ENCODE data around the gene C1orf174.

The C1orf174 gene

DNA sequence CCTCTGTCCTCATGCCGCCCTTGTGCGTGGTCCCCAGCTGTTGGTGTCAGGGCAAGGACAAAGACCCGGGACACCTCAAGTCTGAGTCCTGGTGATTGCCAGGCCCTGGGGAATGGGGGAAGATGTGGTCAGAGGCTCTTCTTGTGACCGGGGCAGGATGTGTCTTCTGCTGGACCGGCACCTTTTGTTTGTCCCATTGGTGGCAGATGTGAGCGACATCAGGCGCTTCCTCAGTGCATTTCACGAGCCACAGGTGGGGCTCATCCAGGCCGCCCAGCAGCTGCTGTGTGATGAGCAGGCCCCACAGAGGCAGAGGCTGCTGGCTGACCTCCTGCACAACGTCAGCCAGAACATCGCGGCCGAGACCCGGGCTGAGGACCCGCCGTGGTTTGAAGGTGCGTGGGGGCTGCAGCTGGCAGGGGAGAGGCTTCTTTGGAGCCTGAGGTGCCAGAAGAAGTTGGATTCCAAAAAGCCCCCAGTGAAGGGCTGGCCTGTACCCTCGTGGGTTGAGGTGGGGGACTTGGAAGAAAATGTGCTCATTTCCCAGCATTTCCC is 34.4 kb downstream of the C1orf174 start:
- H4K20me1 ChIP-seq (ENCODE audit: insufficient read depth): no peaks in the 10 kb centered on the region

GRCh38 chr1:3864884-3865283 is 35.2 kb downstream of the C1orf174 start:
- Histone ChIP-seq H3K79me2 (ENCODE audit: insufficient read depth, low read depth) (no peaks in the 10 kb centered on the region), H3K36me3 (ENCODE audit: insufficient read depth) (no peaks in the 10 kb centered on the region), H3K27me3 (ENCODE audit: insufficient read depth, low read depth) (no peaks in the 10 kb centered on the region)

More for the DNA sequence above, 34.4 kb downstream of the C1orf174 start:
- Histone ChIP-seq H3K4me1 (ENCODE audit: low read depth, poor library complexity, severe bottlenecking) (peaks cover 10% of the 10 kb centered on the region), H2AFZ (ENCODE audit: low read depth) (no peak overlapping the region), H3K4me2 (no peak overlapping the region), H3K27ac (no peak overlapping the region), H3K9ac (no peak overlapping the region), H3K79me2 (ENCODE audit: insufficient read depth, low read depth) (no peaks in the 10 kb centered on the region), H3K36me3 (ENCODE audit: insufficient read depth) (no peaks in the 10 kb centered on the region), H3K4me3 (IDR thresholded peaks at IDR 0.05; ENCODE audit: insufficient read depth, low read depth, low read length) (no peak overlapping the region), H3K27me3 (ENCODE audit: insufficient read depth, low read depth) (no peaks in the 10 kb centered on the region)
- TF ChIP-seq, protein P1, sequence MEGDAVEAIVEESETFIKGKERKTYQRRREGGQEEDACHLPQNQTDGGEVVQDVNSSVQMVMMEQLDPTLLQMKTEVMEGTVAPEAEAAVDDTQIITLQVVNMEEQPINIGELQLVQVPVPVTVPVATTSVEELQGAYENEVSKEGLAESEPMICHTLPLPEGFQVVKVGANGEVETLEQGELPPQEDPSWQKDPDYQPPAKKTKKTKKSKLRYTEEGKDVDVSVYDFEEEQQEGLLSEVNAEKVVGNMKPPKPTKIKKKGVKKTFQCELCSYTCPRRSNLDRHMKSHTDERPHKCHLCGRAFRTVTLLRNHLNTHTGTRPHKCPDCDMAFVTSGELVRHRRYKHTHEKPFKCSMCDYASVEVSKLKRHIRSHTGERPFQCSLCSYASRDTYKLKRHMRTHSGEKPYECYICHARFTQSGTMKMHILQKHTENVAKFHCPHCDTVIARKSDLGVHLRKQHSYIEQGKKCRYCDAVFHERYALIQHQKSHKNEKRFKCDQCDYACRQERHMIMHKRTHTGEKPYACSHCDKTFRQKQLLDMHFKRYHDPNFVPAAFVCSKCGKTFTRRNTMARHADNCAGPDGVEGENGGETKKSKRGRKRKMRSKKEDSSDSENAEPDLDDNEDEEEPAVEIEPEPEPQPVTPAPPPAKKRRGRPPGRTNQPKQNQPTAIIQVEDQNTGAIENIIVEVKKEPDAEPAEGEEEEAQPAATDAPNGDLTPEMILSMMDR (conservative IDR thresholded peaks at IDR 0.05; ENCODE audit: low read depth, low read length): no peak

GRCh38 chr1:3863231-3863935 is 36.7 kb downstream of the C1orf174 start:
- no peak overlapping the region for H3K4me2 ChIP-seq
- H3K79me2 ChIP-seq (ENCODE audit: insufficient read depth, low read depth): no peaks in the 10 kb centered on the region
- no peak overlapping the region for H3K9ac ChIP-seq
- H3K4me3 ChIP-seq (IDR thresholded peaks at IDR 0.05; ENCODE audit: insufficient read depth, low read depth, low read length): no peak overlapping the region
- H2AFZ ChIP-seq (ENCODE audit: low read depth): no peak overlapping the region
- H3K4me1 ChIP-seq (ENCODE audit: low read depth, poor library complexity, severe bottlenecking): peaks cover 11% of the 10 kb centered on the region
- H3K27me3 ChIP-seq (ENCODE audit: insufficient read depth, low read depth): no peaks in the 10 kb centered on the region
- H3K36me3 ChIP-seq (ENCODE audit: insufficient read depth): no peaks in the 10 kb centered on the region
- TF ChIP-seq, protein P1 (conservative IDR thresholded peaks at IDR 0.05; ENCODE audit: low read depth, low read length): no peak
- no peaks in the 10 kb centered on the region for H4K20me1 ChIP-seq (ENCODE audit: insufficient read depth)
- no peak overlapping the region for H3K27ac ChIP-seq

More at GRCh38 chr1:3864884-3865283, 35.2 kb downstream of the C1orf174 start:
- Histone ChIP-seq H2AFZ (ENCODE audit: low read depth) (no peak overlapping the region), H3K4me2 (no peak overlapping the region), H3K4me1 (ENCODE audit: low read depth, poor library complexity, severe bottlenecking) (peaks cover 10% of the 10 kb centered on the region), H3K4me3 (IDR thresholded peaks at IDR 0.05; ENCODE audit: insufficient read depth, low read depth, low read length) (no peak overlapping the region), H3K27ac (no peak overlapping the region), H4K20me1 (ENCODE audit: insufficient read depth) (no peaks in the 10 kb centered on the region), H3K9ac (no peak overlapping the region)
- TF ChIP-seq, protein P1 (conservative IDR thresholded peaks at IDR 0.05; ENCODE audit: low read depth, low read length): no peak

- Histone ChIP-seq H3K27ac (no peak overlapping the region), H3K9ac (peak overlapping the region; percentile 54; the same call in 1 of the 2 replicates), H4K20me1 (ENCODE audit: insufficient read depth) (peaks cover 5% of the 10 kb centered on the region; the same call in 1 of the 2 replicates), H2AFZ (ENCODE audit: low read depth) (peak overlapping the region; percentile 94; the same call in 1 of the 2 replicates), H3K4me2 (peak overlapping the region; percentile 92), H3K4me1 (ENCODE audit: low read depth, poor library complexity, severe bottlenecking) (peaks cover 15% of the 10 kb centered on the region), H3K27me3 (ENCODE audit: insufficient read depth, low read depth) (no peaks in the 10 kb centered on the region), H3K79me2 (ENCODE audit: insufficient read depth, low read depth) (peaks cover 31% of the 10 kb centered on the region), H3K36me3 (ENCODE audit: insufficient read depth) (no peaks in the 10 kb centered on the region), H3K4me3 (IDR thresholded peaks at IDR 0.05; ENCODE audit: insufficient read depth, low read depth, low read length) (peak overlapping the region; percentile 52)
- TF ChIP-seq, protein P1 (conservative IDR thresholded peaks at IDR 0.05; ENCODE audit: low read depth, low read length): no peak
These were observed 41.7 kb downstream of the C1orf174 start for GRCh38 chr1:3858231-3858981.

Measured in KMS-11 (cell line).